ENCODE measurements around the gene OTUD5. TPM values are rescaled to one million over a fixed set of nuclear protein-coding genes. Genes with fewer than 3 reads are reported as not detected.

The OTUD5 gene
- total RNA-seq, 1 donor from 2014 or later, result 50.2 TPM

DNA sequence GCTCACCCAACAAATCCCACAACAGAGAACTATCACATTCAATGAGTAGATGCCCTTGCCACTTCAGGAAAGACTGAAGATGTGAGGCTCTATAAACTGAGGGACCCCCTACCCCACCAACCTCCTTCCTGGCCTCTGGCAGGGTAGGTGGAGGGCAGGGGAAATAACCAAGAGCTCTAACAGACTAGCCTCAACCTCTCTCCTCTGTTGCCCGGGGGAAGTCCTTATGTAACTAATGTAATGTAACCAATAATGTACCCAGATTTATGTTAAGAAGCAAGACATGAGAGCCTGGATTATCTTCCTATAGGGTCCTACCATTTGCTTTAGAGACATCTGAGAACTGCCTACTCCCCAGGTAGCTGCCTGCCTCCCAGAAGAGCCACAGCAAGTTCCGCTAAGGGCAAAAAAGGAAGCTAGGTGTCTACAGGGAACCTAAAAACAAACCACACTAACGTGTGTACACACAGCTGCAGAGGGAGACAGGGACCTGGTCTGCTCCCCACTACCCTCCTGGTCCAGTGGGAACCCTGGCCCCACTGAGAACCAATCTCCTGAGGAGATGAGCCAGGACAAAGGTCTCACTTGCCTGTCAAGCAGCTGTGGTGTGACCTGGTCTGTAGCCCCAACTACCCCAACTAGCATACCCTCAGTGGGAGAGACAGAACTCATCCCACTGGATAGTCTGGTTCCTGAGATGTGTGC is 17.7 kb downstream of the OTUD5 start:
- intact Hi-C loops (cut with micrococcal nuclease), result loop anchor here (5.0 to 10.0 kb wide), 3 partner anchors 225 to 333 kb away; no protein-coding TSS in a partner anchor

- intact Hi-C loops (cut with micrococcal nuclease), result loop anchor here (5.0 to 10.0 kb wide), 3 partner anchors 224 to 333 kb away; no protein-coding TSS in a partner anchor
These were observed 18.5 kb downstream of the OTUD5 start for GRCh38 chrX:48938721-48939425.

GRCh38 chrX:48937054-48937907 is 20.1 kb downstream of the OTUD5 start:
- intact Hi-C loops (cut with micrococcal nuclease), result loop anchor here (1.0 to 10.0 kb wide), 5 partner anchors 18 to 335 kb away; partner anchors contain the start of gene PIM2

GRCh38 chrX:48936429-48937053 is 20.9 kb downstream of the OTUD5 start:
- intact Hi-C loops (cut with micrococcal nuclease), result loop anchor here (1.0 to 10.0 kb wide), 5 partner anchors 17 to 336 kb away; partner anchors contain the start of gene PIM2

- intact Hi-C loops (cut with micrococcal nuclease), result loop anchor here (5.0 to 10.0 kb wide), 3 partner anchors 220 to 337 kb away; no protein-coding TSS in a partner anchor
These were observed 22.1 kb downstream of the OTUD5 start for GRCh38 chrX:48935301-48935670.

DNA sequence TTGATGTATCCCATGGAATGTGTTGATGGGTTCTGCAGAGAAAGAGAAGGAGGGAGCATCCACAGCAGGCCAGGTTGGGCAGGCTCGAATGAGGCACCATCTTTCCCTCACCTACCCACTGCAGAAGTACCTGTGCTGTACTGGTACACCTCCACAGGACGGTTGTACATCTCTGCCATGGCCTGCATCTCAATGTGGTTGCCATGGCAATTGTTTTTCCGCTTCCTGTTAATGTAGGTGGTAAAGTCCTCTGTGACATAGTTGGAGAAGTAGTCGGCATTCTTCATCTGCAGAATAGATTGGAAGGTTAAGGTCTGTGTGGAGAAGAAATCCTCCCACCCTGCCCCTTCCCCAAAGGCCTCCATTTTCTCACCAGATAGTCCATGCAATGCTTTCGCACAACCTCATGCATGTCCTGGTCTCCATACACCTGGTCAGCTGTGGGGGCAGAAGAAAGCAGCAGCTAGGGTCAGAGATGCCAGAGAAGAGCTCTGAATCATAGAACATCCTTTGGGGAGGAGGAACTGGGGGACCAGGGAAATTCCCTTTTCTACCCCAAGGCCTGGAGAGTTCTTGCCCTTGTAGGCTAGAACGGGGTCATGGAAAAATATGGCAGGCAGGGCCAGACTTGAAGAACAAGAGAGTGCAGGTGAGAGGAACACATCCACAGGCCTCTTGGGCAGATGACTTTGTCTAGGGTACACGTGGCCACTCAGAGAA is 22.7 kb downstream of the OTUD5 start:
- intact Hi-C loops (cut with micrococcal nuclease), result loop anchor here (5.0 to 10.0 kb wide), 3 partner anchors 220 to 338 kb away; no protein-coding TSS in a partner anchor

DNA sequence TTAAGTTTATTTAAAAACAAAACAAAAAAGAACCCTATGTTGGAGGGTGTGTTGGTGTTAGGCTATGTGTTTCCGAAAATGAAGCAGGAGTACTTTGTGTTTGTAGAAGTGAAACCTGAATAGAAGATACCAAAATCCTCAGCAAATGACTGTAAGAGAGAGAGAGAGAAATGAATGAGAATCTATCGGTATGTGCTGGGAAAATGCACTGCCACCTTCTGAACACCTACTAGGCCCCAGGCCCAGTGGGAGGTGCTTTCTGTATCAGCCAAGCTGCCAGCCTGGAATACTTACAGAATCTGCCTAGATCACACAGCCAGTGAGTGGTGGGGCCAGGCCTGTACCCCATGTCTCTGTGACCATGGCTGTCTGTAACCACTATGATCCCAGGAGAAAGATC is 23.6 kb downstream of the OTUD5 start:
- intact Hi-C loops (cut with micrococcal nuclease), result loop anchor here (10.0 kb wide), 2 partner anchors 219 to 261 kb away; no protein-coding TSS in a partner anchor

DNA sequence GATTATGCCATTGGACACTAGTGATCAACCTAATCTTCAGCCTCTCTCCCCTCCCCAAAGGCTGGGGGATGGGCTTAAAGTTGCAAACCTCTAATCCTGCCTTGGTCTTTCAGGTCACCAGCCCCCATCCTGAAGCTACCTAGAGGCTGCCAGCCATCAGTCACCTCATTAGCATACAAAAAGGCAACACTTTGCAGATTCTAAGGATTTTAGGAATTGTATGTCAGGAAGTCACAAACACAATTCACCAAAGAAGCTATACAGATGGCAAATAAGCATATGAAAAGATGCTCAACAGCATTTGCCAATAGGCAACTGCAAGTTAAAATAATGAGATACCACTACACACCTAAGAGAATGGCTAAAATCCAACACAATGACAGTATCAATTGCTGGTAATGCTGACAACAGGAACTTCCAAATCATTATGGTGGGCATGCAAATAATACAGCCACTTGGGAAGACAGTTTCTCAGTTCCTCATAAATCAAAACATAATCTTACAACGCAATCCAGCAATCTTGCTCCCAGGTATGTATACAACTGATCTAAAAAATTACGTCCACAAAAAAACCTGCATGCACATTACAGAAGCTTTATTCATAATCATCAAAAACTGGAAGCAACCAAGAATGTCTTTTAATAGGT is 29.5 kb downstream of the OTUD5 start:
- intact Hi-C loops (cut with micrococcal nuclease), result no loop called here

GRCh38 chrX:48927123-48927522 is 30.3 kb downstream of the OTUD5 start:
- intact Hi-C loops (cut with micrococcal nuclease), result no loop called here

GRCh38 chrX:48924270-48924669 is 33.1 kb downstream of the OTUD5 start:
- intact Hi-C loops (cut with micrococcal nuclease), result no loop called here

- intact Hi-C loops (cut with micrococcal nuclease), result no loop called here
These were observed 33.6 kb downstream of the OTUD5 start for GRCh38 chrX:48923771-48924170.

DNA sequence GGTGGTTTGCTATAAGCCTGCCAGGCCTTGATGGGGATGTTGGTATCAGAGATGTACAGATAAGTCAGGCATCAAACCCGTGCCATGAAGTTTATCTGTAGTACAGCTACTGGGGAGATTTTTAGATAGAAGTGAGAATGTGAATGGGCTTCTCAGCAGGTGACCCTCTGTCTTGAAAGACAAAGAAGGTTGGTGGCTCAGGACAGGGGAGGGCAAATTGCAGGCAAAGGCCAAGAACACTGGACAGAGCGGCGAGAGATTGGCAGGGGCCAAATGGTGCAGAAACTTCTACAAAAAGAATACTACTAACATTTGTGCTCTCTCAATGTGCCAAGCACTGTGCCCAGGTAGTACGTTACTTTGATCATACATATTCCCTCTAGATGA is 36.7 kb downstream of the OTUD5 start:
- intact Hi-C loops (cut with micrococcal nuclease), result no loop called here

DNA sequence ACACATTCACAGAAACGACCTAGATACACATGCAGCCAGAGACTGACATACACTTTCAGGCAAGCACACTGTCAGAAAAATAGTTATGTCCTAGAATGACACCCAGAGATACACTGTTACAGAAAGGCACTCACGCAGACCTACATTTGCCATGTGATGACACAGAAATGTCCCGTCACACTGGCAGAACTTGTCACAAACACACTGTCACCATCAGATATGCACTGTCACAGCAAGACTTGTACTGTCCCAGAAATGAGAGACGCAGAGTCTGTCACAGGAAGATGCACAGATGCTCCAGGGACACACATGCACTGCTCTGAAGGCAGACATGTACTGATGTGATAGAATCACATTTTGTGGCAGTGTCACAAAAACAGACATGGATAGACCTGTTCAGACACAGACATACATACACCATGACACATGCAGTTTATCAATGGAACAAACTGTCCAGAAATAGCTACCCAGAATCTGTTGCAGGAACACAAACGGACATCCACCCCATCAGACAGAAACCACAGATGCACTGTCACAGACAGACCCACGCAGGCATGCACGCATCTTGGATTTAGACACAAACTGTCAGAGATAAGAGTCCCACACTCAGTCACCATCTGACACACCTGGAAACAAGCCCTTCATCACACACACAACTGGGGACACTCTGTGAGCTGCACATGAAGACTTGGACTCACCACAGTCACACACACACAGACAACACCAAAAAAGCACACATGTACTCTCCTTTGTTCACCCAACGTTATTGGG is 37.3 kb downstream of the OTUD5 start:
- intact Hi-C loops (cut with micrococcal nuclease), result loop anchor here (1.0 to 10.0 kb wide), 5 partner anchors 17 to 275 kb away; partner anchors contain the start of gene GRIPAP1

GRCh38 chrX:48919360-48919841 is 38.0 kb downstream of the OTUD5 start:
- intact Hi-C loops (cut with micrococcal nuclease), result loop anchor here (1.0 to 10.0 kb wide), 5 partner anchors 18 to 275 kb away; partner anchors contain the start of gene GRIPAP1

DNA sequence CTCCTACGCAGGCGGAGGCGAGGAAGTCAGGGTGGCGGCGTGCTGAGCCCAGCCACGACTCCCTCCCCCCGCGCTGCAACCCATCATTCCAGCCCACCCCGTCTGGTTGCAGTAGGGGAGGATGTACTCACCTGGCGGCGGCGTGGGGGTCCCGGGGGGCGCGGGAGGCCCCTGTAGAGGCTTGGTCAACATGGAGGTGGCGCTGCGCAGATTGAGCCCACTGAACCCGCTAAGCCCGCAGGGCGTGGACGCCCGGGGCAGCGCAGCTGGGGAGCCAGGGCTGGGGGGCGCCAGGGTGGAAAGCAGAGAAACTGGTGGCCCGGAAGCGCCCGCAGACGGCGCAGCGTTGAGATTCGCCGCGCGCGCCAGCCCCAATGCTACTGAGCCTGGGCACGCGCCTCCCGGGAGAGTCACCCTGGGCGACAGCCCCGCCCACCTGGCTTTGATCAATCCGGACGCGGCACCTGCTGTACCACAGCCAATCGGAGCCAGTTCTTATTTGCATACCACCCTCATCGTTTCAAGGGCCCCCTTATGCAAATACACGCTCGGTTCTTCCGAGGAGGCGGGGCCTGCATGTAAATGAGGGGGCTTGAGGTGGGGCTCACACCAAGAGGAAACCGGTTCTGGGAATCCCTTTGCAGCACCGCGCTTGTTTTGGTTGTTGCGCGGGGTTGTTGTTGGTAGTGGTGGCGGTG is 38.6 kb downstream of the OTUD5 start, which contains the start of gene PIM2:
Gene PIM2, minus strand, starts transcription at position 382 of the 698 bp plus-strand sequence. Its CDS starts 190 bp downstream, at position 192.
- intact Hi-C loops (cut with micrococcal nuclease), result loop anchor here (1.0 to 10.0 kb wide), 5 partner anchors 19 to 274 kb away; partner anchors contain the start of gene GRIPAP1

DNA sequence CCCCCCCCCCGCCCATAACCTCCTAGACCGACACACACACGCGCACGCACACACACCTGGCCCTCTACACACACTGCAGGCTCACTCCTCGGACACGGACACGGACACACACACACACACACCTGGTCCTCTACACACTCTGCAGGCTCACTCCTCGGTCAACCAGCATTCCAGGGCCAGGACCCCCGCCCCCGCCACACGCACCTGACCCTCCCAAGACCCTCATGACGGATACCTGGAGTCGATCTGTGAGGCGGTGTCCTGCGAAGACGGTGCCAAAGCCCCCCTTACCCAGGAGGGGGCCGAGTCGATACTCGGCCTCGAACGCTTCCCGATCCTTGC is 39.1 kb downstream of the OTUD5 start:
- intact Hi-C loops (cut with micrococcal nuclease), result loop anchor here (5.0 to 10.0 kb wide), 2 partner anchors 84 to 273 kb away; partner anchors contain the start of gene GRIPAP1

DNA sequence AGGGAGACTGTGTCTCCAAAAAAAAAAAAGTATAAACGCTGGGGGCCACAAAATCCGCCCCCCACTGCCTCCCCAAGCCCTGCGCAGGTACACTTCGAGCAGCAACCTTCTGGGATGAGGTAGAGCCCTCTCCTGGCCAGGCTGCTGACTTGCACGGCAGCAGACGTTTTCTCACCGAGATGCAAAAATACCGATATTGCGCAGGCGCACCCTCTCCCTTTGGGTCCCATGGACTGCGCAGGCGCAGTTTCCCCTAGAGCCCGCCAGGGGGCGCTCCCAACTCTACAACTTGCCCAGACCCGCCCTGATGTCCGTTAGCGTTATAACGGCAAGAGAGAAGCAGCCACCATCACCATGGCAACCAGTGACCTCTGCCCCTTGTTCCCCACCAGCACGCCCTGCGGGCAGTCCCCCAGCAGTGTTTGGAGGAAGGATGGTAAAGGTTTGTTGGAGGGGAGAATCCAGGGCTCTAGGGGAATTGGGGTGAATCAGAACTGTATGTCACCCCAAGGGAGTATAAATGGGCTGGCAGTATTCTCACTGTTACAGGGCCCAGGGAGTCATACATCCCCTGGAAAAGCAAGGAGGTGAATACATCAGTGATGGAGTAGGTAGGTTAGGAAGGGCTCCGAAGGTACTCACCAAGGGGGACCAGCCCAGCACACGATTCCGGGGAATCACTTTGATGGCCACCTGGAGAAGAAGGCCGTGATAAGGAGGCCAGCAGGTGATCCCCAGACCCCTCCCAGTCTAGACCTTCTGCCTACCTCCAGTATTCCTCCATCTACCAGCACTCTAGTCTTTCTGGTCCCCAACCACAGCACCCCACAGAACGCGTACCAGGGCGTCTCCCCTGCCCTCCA is 40.0 kb downstream of the OTUD5 start:
- intact Hi-C loops (cut with micrococcal nuclease), result loop anchor here (1.0 to 10.0 kb wide), 5 partner anchors 20 to 273 kb away; partner anchors contain the start of genes GRIPAP1, PQBP1, TFE3 and TIMM17B
